22Rv1 (cell line): ENCODE results near the gene MRE11.
"Not testable (repeated sequence)": the region's sequence is repeated elsewhere in the genome, so short reads cannot be mapped to it uniquely, and the experiment has no call there.

Experiments used
- ZFX ChIP-seq: fragments of 450-650 bp; IDR thresholded peaks from 2 replicates; pipeline ENCODE4 v1.6.1; 2017; ENCODE audit warnings: antibody characterized with exemption, borderline replicate concordance
- TF ChIP-seq, protein P1 (sequence below): fragments of 450-650 bp; IDR thresholded peaks from 2 replicates; pipeline ENCODE4 v1.5.1; 2017; ENCODE audit warnings: mild to moderate bottlenecking

DNA sequence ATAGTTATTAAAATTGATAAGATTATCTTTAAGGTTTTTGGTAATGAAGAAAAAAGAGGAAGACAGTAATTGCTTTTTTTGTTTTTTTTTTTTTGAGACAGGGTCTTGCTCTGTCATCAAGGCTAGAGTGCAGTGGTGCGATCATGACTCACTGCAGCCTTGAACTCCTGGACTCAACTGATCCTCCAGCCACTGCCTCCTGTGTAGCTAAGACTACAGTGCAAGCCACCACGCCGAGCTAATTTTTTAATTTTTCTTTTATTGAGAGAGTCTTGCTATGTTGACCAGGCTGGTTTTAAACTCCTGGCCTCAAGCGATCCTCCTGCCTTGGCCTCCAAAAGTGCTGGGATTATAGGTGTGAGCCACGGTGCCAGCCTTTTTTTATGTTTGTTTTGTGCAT, 12.9 kb upstream of the MRE11 start:
- TF ChIP-seq, protein P1, sequence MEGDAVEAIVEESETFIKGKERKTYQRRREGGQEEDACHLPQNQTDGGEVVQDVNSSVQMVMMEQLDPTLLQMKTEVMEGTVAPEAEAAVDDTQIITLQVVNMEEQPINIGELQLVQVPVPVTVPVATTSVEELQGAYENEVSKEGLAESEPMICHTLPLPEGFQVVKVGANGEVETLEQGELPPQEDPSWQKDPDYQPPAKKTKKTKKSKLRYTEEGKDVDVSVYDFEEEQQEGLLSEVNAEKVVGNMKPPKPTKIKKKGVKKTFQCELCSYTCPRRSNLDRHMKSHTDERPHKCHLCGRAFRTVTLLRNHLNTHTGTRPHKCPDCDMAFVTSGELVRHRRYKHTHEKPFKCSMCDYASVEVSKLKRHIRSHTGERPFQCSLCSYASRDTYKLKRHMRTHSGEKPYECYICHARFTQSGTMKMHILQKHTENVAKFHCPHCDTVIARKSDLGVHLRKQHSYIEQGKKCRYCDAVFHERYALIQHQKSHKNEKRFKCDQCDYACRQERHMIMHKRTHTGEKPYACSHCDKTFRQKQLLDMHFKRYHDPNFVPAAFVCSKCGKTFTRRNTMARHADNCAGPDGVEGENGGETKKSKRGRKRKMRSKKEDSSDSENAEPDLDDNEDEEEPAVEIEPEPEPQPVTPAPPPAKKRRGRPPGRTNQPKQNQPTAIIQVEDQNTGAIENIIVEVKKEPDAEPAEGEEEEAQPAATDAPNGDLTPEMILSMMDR, result not testable (repeated sequence)
- not testable (repeated sequence) for TF ChIP-seq ZFX
